Neural progenitor cell (in vitro differentiated cells): ENCODE measurements around the gene TLR1.

ENCODE experiments used
- CTCF ChIP-seq: fragments of 200-600 bp; sonication (generic); IDR thresholded peaks from 2 replicates; pipeline ENCODE4 v1.5.1; 2017; ENCODE audit warnings: antibody characterized with exemption, mild to moderate bottlenecking
- EZH2 ChIP-seq: fragments of 200-600 bp; sonication (generic); IDR thresholded peaks from 2 replicates; pipeline ENCODE4 v1.6.1; 2017; ENCODE audit warnings: antibody characterized with exemption, mild to moderate bottlenecking, moderate library complexity

GRCh38 chr4:38768968-38769394 lies 35.6 kb downstream of the TLR1 start:
- TF ChIP-seq CTCF (no peak), EZH2 (no peak)
